ENCODE data around the gene ZNF580.

Gene ZNF580

GRCh38 chr19:55614711-55615542 is 25.9 kb upstream of the ZNF580 start:
- TF ChIP-seq Cebpa-rat (IDR thresholded peaks at IDR 0.05) = no peak
- Histone ChIP-seq H3K9me3 (no peaks in the 10 kb centered on the region), H3K27ac (no peak overlapping the region), H3K36me3 (peaks cover 87% of the 10 kb centered on the region), H3K4me3 (no peak overlapping the region), H4K20me1 (peaks cover 51% of the 10 kb centered on the region), H3K27me3 (no peaks in the 10 kb centered on the region), H3K4me1 (no peaks in the 10 kb centered on the region), H3K4me2 (no peak overlapping the region), H3K9ac (no peak overlapping the region)

DNA sequence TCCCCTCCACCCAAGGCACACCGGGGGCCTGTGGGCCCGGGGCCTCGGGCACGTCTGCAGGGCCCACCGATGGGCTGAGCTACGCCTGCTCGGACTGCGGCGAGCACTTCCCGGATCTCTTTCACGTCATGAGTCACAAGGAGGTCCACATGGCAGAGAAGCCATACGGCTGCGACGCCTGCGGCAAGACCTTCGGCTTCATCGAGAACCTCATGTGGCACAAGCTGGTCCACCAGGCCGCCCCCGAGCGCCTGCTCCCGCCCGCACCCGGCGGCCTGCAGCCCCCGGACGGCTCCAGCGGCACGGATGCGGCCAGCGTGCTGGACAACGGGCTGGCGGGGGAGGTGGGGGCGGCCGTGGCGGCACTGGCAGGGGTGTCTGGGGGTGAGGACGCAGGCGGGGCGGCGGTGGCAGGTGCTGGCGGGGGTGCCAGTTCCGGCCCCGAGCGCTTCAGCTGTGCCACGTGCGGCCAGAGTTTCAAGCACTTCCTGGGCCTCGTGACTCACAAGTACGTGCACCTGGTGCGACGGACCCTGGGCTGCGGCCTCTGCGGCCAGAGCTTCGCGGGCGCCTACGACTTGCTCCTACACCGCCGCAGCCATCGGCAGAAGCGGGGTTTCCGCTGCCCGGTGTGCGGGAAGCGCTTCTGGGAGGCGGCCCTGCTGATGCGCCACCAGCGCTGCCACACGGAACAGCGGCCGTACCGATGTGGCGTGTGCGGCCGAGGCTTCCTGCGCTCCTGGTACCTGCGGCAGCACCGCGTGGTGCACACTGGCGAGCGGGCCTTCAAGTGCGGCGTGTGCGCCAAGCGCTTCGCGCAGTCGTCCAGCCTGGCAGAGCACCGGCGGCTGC is 25.0 kb upstream of the ZNF580 start:
- H3K4me3 ChIP-seq = no peak overlapping the region
- no peak overlapping the region for H3K27ac ChIP-seq

DNA sequence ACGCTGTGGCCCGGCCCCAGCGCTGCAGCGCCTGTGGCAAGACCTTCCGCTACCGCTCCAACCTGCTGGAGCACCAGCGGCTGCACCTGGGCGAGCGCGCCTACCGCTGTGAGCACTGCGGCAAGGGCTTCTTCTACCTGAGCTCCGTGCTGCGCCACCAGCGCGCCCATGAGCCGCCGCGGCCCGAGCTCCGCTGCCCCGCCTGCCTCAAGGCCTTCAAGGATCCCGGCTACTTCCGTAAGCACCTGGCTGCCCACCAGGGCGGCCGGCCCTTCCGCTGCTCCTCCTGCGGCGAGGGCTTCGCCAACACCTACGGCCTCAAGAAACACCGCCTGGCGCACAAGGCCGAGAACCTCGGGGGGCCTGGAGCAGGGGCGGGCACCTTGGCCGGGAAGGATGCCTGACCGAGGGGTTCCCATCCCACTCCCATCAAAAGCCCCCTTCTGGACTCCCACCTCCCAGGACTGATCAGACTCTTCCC is 24.4 kb upstream of the ZNF580 start:
- no peaks in the 10 kb centered on the region for H3K9me3 ChIP-seq
- H3K36me3 ChIP-seq = peaks cover 89% of the 10 kb centered on the region
- H4K20me1 ChIP-seq = peaks cover 36% of the 10 kb centered on the region
- H3K4me1 ChIP-seq = peaks cover 9% of the 10 kb centered on the region
- no peak overlapping the region for H3K4me2 ChIP-seq
- TF ChIP-seq Cebpa-rat (IDR thresholded peaks at IDR 0.05) = no peak
- H3K27me3 ChIP-seq = no peaks in the 10 kb centered on the region
- no peak overlapping the region for H3K4me3 ChIP-seq
- no peak overlapping the region for H3K27ac ChIP-seq
- H3K9ac ChIP-seq = no peak overlapping the region

More for the DNA sequence above, 25.0 kb upstream of the ZNF580 start:
- Histone ChIP-seq H3K9me3 (no peaks in the 10 kb centered on the region), H3K4me1 (peaks cover 8% of the 10 kb centered on the region), H3K36me3 (peaks cover 87% of the 10 kb centered on the region), H3K27me3 (no peaks in the 10 kb centered on the region), H4K20me1 (peaks cover 43% of the 10 kb centered on the region), H3K4me2 (no peak overlapping the region), H3K9ac (no peak overlapping the region)
- TF ChIP-seq Cebpa-rat (IDR thresholded peaks at IDR 0.05) = no peak

GRCh38 chr19:55617426-55617825 is 23.4 kb upstream of the ZNF580 start:
- Histone ChIP-seq H3K4me2 (no peak overlapping the region), H3K36me3 (peaks cover 87% of the 10 kb centered on the region), H3K9ac (no peak overlapping the region), H4K20me1 (peaks cover 31% of the 10 kb centered on the region), H3K27ac (no peak overlapping the region), H3K4me1 (peaks cover 9% of the 10 kb centered on the region), H3K27me3 (no peaks in the 10 kb centered on the region), H3K9me3 (no peaks in the 10 kb centered on the region), H3K4me3 (no peak overlapping the region)
- TF ChIP-seq Cebpa-rat (IDR thresholded peaks at IDR 0.05) = no peak

GRCh38 chr19:55618426-55618825 is 22.4 kb upstream of the ZNF580 start:
- Histone ChIP-seq H3K4me3 (no peak overlapping the region), H3K27me3 (no peaks in the 10 kb centered on the region), H3K9me3 (no peaks in the 10 kb centered on the region), H3K4me2 (no peak overlapping the region), H3K36me3 (peaks cover 80% of the 10 kb centered on the region), H4K20me1 (peaks cover 32% of the 10 kb centered on the region), H3K9ac (no peak overlapping the region), H3K4me1 (peaks cover 16% of the 10 kb centered on the region), H3K27ac (no peak overlapping the region)
- no peak for TF ChIP-seq Cebpa-rat (IDR thresholded peaks at IDR 0.05)

GRCh38 chr19:55619286-55619685 is 21.5 kb upstream of the ZNF580 start:
- peaks cover 36% of the 10 kb centered on the region for H4K20me1 ChIP-seq
- no peak overlapping the region for H3K27ac ChIP-seq
- no peaks in the 10 kb centered on the region for H3K9me3 ChIP-seq
- H3K9ac ChIP-seq = no peak overlapping the region
- no peaks in the 10 kb centered on the region for H3K27me3 ChIP-seq
- peaks cover 73% of the 10 kb centered on the region for H3K36me3 ChIP-seq
- H3K4me1 ChIP-seq = peaks cover 22% of the 10 kb centered on the region
- no peak overlapping the region for H3K4me2 ChIP-seq
- no peak for TF ChIP-seq Cebpa-rat (IDR thresholded peaks at IDR 0.05)
- no peak overlapping the region for H3K4me3 ChIP-seq

- Histone ChIP-seq H4K20me1 (peaks cover 32% of the 10 kb centered on the region), H3K4me3 (no peak overlapping the region), H3K27ac (0 out of 2 replicates have a peak overlapping the region, but pooled peaks have one; percentile 6), H3K9me3 (no peaks in the 10 kb centered on the region), H3K27me3 (no peaks in the 10 kb centered on the region), H3K36me3 (peaks cover 61% of the 10 kb centered on the region), H3K4me2 (peak overlapping the region; percentile 19; the same call in 1 of the 2 replicates), H3K4me1 (peaks cover 29% of the 10 kb centered on the region), H3K9ac (no peak overlapping the region)
- no peak for TF ChIP-seq Cebpa-rat (IDR thresholded peaks at IDR 0.05)
Measured at GRCh38 chr19:55620410-55621204, 20.2 kb upstream of the ZNF580 start.

DNA sequence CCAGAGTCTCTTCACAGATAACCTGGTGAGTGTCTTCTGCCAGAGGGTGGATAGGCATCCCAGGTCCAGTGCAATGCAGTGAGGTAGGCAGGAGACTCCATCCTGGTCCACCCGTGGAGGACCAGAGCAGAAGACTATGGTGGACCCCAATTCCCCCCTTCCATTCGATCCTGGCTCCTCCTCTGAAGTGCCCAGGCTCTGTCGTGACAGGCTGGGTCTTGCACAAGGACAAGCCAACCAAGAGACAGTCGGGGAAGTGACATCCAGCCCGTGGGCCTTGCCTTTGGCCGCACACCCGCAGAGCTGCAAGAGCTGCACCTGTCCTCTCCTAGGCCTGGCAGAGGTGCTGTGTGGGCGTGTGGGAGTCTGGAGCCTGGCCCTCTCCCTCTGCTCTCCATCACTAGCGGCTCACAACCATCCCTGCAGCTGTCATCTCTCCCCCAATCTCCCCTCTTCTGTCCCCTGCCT is 19.6 kb upstream of the ZNF580 start:
- Histone ChIP-seq H3K36me3 (peaks cover 54% of the 10 kb centered on the region), H3K9ac (no peak overlapping the region), H3K9me3 (no peaks in the 10 kb centered on the region), H3K4me3 (no peak overlapping the region), H3K4me2 (no peak overlapping the region), H4K20me1 (peaks cover 26% of the 10 kb centered on the region), H3K27ac (no peak overlapping the region), H3K27me3 (no peaks in the 10 kb centered on the region), H3K4me1 (peaks cover 29% of the 10 kb centered on the region)
- no peak for TF ChIP-seq Cebpa-rat (IDR thresholded peaks at IDR 0.05)

DNA sequence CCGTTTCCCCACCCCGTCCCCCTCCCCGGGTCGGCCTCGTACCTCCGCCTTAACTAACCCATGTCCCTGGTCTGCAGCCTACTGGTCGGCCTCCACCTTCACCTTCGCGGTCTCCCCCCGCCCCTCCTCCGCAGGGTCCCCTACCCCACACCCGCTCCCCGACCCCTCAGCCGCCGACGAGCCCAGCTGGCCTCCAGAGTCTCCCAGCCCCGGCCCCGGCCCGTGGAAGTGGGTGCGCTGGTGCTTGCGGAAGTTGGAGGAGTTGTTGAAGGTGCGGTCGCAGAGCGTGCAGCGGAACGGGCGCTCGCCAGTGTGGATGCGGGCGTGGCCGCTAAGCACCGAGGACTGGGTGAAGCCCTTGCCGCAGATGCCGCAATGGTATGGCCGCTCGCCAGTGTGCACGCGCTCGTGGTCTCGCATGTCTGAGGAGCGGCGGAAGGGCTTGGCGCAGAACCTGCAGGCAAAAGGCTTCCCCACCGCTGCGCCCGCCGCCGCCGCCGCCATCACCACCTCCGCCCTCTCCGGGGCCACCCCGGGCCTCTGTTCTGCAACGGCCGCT is 19.1 kb upstream of the ZNF580 start:
- no peak for TF ChIP-seq Cebpa-rat (IDR thresholded peaks at IDR 0.05)
- peaks cover 49% of the 10 kb centered on the region for H3K36me3 ChIP-seq

More for the DNA sequence above, 19.1 kb upstream of the ZNF580 start:
- peaks cover 20% of the 10 kb centered on the region; the same call in 1 of the 2 replicates for H4K20me1 ChIP-seq
- H3K4me1 ChIP-seq = peaks cover 33% of the 10 kb centered on the region
- no peaks in the 10 kb centered on the region for H3K9me3 ChIP-seq
- no peak overlapping the region for H3K4me2 ChIP-seq
- no peak overlapping the region for H3K27ac ChIP-seq
- no peak overlapping the region for H3K4me3 ChIP-seq
- no peak overlapping the region for H3K9ac ChIP-seq
- no peaks in the 10 kb centered on the region for H3K27me3 ChIP-seq
